Stimulated activated CD4-positive, alpha-beta T cell treated with anti-CD3 and anti-CD28 coated beads, TNF-alpha, amount 100 ng/mL, for 24 hours (primary cell): Measurements from ENCODE around the gene PCGF1.

ENCODE experiments used
- DNase-seq, 3 experiments: peaks; one replicate each; pipeline ENCODE4 v3.0.0-alpha.2; 2020; ENCODE audit warnings: low read depth in 3 of 3

The PCGF1 gene

GRCh38 chr2:74507145-74507925 lies at the start of gene PCGF1:
Gene PCGF1, minus strand, starts transcription at chr2:74507695. Its CDS starts 27 bp downstream, at chr2:74507668.
- peak; percentile 96 to 99 (median 99) for DNase-seq

GRCh38 chr2:74556831-74557370 lies 49.4 kb upstream of the PCGF1 start:
- no peak for DNase-seq

DNA sequence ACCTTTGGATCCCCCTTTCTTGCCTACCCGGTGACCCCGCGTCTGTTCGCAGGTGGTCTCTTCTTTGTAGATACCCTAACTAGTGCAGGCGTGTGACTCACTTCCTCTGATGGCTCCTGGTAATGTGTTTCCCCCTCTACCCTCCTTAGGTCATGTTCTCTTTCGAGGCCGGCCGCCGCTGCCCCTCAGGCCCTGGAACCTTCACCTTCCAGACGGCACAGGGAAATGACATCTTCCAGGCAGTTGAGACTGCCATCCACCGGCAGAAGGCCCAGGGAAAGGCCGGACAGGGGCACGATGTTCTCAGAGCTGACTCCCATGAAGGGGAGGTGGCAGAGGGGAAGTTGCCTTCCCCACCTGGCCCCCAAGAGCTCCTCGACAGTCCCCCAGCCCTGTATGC lies 48.7 kb upstream of the PCGF1 start:
- DNase-seq: no peak

GRCh38 chr2:74555610-74556103 lies 48.2 kb upstream of the PCGF1 start:
- no peak for DNase-seq

- DNase-seq: peak; percentile 19 to 45 (median 26)
Measured at GRCh38 chr2:74554820-74555531, 47.5 kb upstream of the PCGF1 start.

DNA sequence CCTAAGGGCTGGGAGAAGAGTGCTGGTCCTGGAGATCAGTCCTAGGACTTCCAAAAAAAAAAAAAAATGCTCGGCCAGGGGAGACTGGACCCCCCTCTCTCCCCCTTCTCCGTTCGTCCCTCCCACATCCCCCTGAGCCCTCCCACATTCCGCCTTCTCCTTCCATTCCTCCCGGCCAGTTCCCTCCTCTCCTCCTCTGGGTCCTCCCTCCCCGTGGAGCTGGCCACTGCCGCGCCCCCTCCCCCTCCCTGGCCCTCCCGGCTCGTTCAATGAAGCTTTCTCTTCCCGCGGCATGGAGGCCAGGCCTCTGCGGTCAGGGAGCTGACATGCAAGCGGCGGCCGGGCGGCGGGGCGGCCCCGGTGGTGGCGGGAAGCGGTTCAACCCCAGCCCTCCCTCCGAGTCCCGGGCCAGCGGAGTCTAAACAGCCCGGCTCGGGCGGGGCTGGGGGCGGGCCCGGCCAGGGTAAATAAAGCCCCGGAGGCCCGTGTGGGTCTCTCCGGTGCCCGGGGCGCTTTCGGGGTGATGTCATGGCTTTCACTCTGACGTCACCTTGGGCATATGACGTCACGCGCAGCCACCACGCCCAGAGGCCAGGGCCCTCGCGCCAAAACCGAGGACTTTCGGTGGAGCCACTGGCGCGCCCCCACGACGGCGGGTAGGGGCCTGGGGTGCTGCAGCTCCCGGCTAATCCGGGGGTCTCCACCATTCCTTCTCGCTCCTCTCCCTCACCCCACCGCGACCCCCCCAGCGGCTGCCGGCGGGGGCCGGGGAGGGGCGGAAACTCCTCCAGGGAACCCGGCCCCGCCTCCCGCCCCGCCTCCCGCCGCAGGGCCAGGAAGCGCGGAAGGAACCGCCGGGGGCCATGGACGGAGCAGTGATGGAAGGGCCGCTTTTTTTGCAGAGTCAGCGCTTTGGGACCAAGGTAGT lies 46.7 kb upstream of the PCGF1 start, which contains the start of the genes DOK1 and LOXL3:
Gene DOK1, plus strand, starts transcription at position 829 of the 928 bp plus-strand sequence. Its CDS starts 35 bp downstream, at position 864.
Gene LOXL3, minus strand, starts transcription at position 51 of the 928 bp plus-strand sequence. CDS start 1,308 bp downstream, outside the sequence.
- DNase-seq: peak; percentile 67 to 86 (median 71)

- DNase-seq: no peak
Measured at GRCh38 chr2:74552914-74553811, 45.7 kb upstream of the PCGF1 start.

DNA sequence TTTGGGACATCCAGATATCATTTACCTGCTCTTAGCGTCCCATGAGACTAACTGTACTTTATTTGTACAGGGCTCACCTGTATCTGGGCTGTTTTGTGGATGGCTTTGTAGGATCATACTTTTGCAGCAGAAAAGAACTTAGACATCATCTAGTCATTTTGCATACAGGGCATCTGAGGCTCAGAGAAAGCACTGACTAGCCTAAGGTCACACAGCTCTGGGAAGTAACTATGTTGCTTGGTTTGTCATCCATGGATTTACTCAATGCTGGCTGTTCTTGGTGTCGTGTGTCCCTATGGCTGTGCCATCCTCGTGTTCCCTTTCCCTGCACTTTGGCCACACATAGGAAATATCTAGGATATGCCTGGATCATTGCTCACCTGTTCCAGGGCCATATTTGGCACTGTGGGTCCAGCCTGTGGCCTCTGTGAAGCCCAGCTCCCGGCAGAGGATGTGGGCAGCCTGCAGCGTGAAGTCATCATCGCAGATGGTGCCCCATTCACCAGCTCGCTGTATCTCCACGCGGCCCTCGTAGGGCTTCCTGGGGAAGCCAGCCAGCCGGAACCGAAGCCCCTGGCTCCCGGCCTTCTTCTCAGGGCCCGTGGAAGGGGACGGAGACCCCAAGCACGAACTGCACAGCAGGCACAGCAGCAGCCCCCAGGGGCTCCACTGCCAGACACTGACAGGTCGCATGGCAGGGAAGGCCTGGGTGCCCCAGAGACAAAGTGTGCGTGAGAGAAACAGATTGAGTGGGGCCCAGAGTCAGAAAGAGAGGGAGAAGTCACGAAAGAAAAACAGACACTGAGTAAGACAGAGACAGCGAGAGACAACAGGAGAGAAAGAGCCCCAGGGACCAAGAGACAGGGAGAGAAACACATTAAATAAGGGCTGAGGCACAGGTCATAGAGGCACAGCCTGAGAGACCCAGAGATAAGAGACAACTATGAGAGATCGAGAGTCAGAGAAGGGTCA lies 44.7 kb upstream of the PCGF1 start:
- DNase-seq: no peak

- no peak for DNase-seq
Measured at GRCh38 chr2:74551530-74551929, 44.0 kb upstream of the PCGF1 start.

- DNase-seq: no peak
Measured at GRCh38 chr2:74550231-74550630, 42.7 kb upstream of the PCGF1 start.

- peak in 1 of 3 experiments; percentile 32 for DNase-seq
Measured at GRCh38 chr2:74548900-74549826, 41.7 kb upstream of the PCGF1 start.

DNA sequence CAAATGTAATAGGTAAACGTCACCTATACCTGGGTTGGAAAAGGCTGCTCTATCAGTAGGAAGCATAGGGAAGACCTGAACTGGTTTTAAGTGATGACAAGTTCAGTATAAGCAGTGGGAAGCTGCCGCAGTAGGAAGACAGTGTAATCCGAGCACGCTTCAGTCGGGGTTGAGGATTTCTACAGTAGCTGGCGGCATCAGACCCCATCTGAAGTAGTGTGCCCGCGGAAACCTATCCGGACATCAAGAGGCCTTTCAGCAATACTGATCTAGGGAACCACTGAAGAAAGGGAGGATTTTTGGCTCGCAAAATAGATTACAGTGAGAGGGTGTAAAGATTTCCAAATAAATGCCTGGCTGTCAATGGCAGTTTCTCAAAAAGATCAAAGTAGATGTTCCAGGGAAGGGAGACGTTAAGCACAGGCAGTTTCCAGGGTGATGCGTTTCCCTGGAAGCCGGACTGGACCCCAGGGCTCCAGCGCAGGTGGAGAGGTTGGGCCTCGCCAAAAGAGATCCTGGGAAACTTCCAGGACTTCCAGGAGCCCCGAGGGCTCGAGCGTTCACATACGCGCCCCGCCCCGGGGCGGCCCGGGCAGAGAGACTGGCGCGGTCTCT lies 40.9 kb upstream of the PCGF1 start:
- no peak for DNase-seq

GRCh38 chr2:74546004-74546403 lies 38.5 kb upstream of the PCGF1 start:
- DNase-seq: no peak

DNA sequence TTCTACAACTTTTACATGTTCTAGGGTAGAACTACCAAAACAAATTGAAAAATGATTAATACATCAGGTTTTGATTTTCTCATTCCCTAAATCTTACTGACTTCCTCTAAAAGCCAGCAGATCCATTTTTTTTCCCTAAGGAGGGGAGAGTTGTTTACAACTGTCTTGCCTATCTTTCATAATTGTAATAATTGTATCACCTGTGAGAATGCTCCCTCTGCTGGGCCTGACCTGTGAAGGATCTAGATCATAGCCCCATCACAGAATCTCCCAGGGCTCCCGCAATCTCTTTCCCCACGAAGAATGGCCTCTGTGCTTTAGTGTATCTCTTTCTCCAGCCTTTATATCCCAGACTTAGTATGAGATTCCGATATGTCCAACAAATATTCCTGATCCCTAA lies 37.1 kb upstream of the PCGF1 start:
- DNase-seq: no peak

DNA sequence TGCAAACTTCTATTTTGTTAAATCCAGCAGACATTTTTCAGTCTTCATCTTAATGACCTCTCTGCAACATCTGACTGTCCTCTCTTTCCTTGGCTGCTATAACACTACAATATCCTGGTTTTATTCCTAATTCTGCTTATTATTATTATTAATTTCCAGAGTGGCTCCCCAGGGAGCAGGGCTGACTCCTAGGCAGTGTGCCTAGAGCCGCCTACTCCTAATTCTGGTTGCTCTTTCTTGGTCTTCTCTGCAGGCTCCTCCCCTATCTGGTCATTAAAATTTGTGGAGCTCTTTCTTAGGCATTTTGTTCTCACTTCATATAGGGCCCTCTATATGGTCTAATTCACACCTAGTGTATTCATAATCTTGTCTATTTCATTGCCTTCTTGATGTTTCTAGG lies 35.5 kb upstream of the PCGF1 start:
- no peak for DNase-seq

- DNase-seq: no peak
Measured at GRCh38 chr2:74540291-74540690, 32.8 kb upstream of the PCGF1 start.

GRCh38 chr2:74538881-74539339 lies 31.4 kb upstream of the PCGF1 start:
- no peak for DNase-seq
